Endothelial cell of umbilical vein (primary cell): Measurements from ENCODE around the gene PPP1R16B. TPM values are rescaled to one million over a fixed set of nuclear protein-coding genes. Genes with fewer than 3 reads are reported as not detected.

Experiments
- BruUV-seq: library from RNA; stranded (reverse); fragments of 400-500 nt; replicated peaks from 2 replicates; lab custom pipeline; 2021; lab: Mats Ljungman, UMichigan
- CTCF ChIA-PET: fragments of 300-600, 350-600 bp; sonication (Branson Sonifier 250); formaldehyde crosslinking; loops from one replicate; lab custom pipeline; 2021; ENCODE audit warnings: antibody characterized with exemption, inconsistent platforms; lab: Charles Lee
- POLR2A ChIA-PET: fragments of 300-600, 350-600 bp; sonication (Branson Sonifier 250); formaldehyde crosslinking; loops from one replicate; lab custom pipeline; 2021; ENCODE audit warnings: antibody characterized with exemption, inconsistent platforms; lab: Charles Lee
- DNase-seq: peaks from one replicate; pipeline ENCODE4 v3.0.0-alpha.2; 2011; ENCODE audit warnings: low read depth, low spot score
- FAIRE-seq: peaks from 2 replicates; lab custom pipeline; 2011; peaks lifted over from hg19 to GRCh38; lab: Jason Lieb, UNC
- H2AFZ ChIP-seq: 2 replicates; pipeline ENCODE4 v1.6.0; 2012; ENCODE audit warnings: low read depth, low read length, control low read depth, inconsistent platforms
- H3K27ac ChIP-seq: 2 replicates; pipeline ENCODE4 v1.5.1; 2011; ENCODE audit warnings: low read depth, mild to moderate bottlenecking, control low read depth, low read length, moderate library complexity; ENCODE audit not compliant: insufficient read depth
- H3K27me3 ChIP-seq, 2 experiments: 2 replicates each; pipeline versions ENCODE4 v1.6.0 to v1.6.1; 2011; ENCODE audit warnings: low read length in 2 of 2, mixed read lengths in 1 of 2; ENCODE audit not compliant: control insufficient read depth in 2 of 2, insufficient read depth in 2 of 2
- H3K36me3 ChIP-seq, 2 experiments: 2 replicates in 1 of 2; 3 replicates in 1 of 2; pipeline ENCODE4 v1.5.1; 2011; ENCODE audit warnings: low read length in 2 of 2, mild to moderate bottlenecking in 1 of 2, moderate library complexity in 1 of 2; ENCODE audit not compliant: control insufficient read depth in 2 of 2, insufficient read depth in 2 of 2; ENCODE audit errors: extremely low read depth in 1 of 2
- H3K4me1 ChIP-seq: 3 replicates; pipeline ENCODE4 v1.5.1; 2011; ENCODE audit warnings: mild to moderate bottlenecking, low read length; ENCODE audit not compliant: control insufficient read depth, insufficient read depth; ENCODE audit errors: extremely low read depth
- H3K4me2 ChIP-seq: 2 replicates; pipeline ENCODE4 v1.6.1; 2011; ENCODE audit warnings: low read length, control low read depth, mixed read lengths; ENCODE audit not compliant: insufficient read depth
- H3K4me3 ChIP-seq, 3 experiments: fragments of 200-600 bp in 1 of 3; sonication (generic), shearing (Covaris generic) in 1 of 3; replicated peaks in 1 of 3; 2 replicates each; pipeline ENCODE4 v1.5.1; 2011 to 2016; ENCODE audit warnings: control low read depth in 3 of 3, low read length in 3 of 3, mild to moderate bottlenecking in 2 of 3, inconsistent platforms in 1 of 3, low read depth in 1 of 3, moderate library complexity in 1 of 3; ENCODE audit not compliant: insufficient read depth in 1 of 3
- H3K79me2 ChIP-seq: 2 replicates; pipeline ENCODE4 v1.6.0; 2012; ENCODE audit warnings: low read length, inconsistent platforms; ENCODE audit not compliant: control insufficient read depth, insufficient read depth
- H3K9ac ChIP-seq: replicated peaks from 2 replicates; pipeline ENCODE3; 2011; ENCODE audit warnings: low read length, control low read depth; ENCODE audit not compliant: insufficient read depth; ENCODE audit errors: extremely low read depth
- H3K9me1 ChIP-seq: replicated peaks from 3 replicates; pipeline ENCODE4 v1.6.0; 2011; ENCODE audit warnings: mild to moderate bottlenecking, low read length; ENCODE audit not compliant: control insufficient read depth, insufficient read depth; ENCODE audit errors: extremely low read depth
- H3K9me3 ChIP-seq: replicated peaks from 2 replicates; pipeline ENCODE4 v1.5.1; 2012; ENCODE audit warnings: low read length, inconsistent platforms; ENCODE audit not compliant: control insufficient read depth, insufficient read depth
- H4K20me1 ChIP-seq: replicated peaks from 2 replicates; pipeline ENCODE3; 2011; ENCODE audit warnings: mild to moderate bottlenecking, low read length; ENCODE audit not compliant: control insufficient read depth, insufficient read depth; ENCODE audit errors: extremely low read depth
- FOS ChIP-seq: IDR thresholded peaks from 2 replicates; pipeline ENCODE4 v1.6.1; 2011; ENCODE audit warnings: mild to moderate bottlenecking, low read length, moderate library complexity, borderline replicate concordance; ENCODE audit not compliant: insufficient read depth
- GATA2 ChIP-seq: IDR thresholded peaks from 2 replicates; pipeline ENCODE4 v1.7.0; 2011; ENCODE audit warnings: low read depth, mild to moderate bottlenecking, moderate library complexity, mixed read lengths, low read length; ENCODE audit not compliant: insufficient read length, insufficient read depth
- JUN ChIP-seq: IDR thresholded peaks from 2 replicates; pipeline ENCODE4 v1.6.1; 2011; ENCODE audit warnings: borderline replicate concordance, low read depth; ENCODE audit not compliant: insufficient read length, insufficient read depth
- MYC ChIP-seq: IDR thresholded peaks from one replicate; pipeline ENCODE4 v1.6.1; 2011; ENCODE audit warnings: mild to moderate bottlenecking, low read depth, low read length
- POLR2A ChIP-seq: IDR thresholded peaks from 2 replicates; pipeline ENCODE4 v1.6.1; 2012; ENCODE audit warnings: low read depth, mild to moderate bottlenecking, control low read depth, low read length
- dilution Hi-C: fragments of 300-500 bp; cut with MboI; formaldehyde crosslinking; loops from one replicate; pipeline ENCODE4 v1.15.0; 2019; ENCODE audit warnings: low sequenced_read_pairs; ENCODE audit not compliant: extremely low pct_ligation_motif_present
- intact Hi-C: fragments of 100-400 bp; cut with micrococcal nuclease; formaldehyde crosslinking; loops from one replicate; pipeline ENCODE4 v1.10.0; 2022
- polyA plus RNA-seq, 4 experiments: library from polyadenylated mRNA; depleted of rRNA in 3 of 4; stranded (reverse) in 3 of 4; unstranded in 1 of 4; fragments of >200 nt; gene quantifications; 2 replicates each; pipeline versions ENCODE4 v1.2.1 to v1.2.3, GENCODE V29; 2011 to 2012; ENCODE audit warnings: missing spikeins in 1 of 4
- total RNA-seq: library from RNA; stranded (reverse); gene quantifications from 2 replicates; pipeline ENCODE4 v1.2.3, GENCODE V29; 2021

PPP1R16B gene
- total and polyA plus RNA-seq, 2 donors (not counting 3 experiments of a cell fraction or from before 2014, with no cell fraction given) = 34.7 to 68.1 TPM

- H3K9me3 ChIP-seq = no peaks in the 10 kb centered on the region
- POLR2A ChIA-PET = no interaction called here
These were observed 89.8 kb downstream of the PPP1R16B start for GRCh38 chr20:38895098-38895949.

GRCh38 chr20:38896009-38896594 lies 90.6 kb downstream of the PPP1R16B start:
- ChIA-PET POLR2A (no interaction called here), CTCF (interaction anchor here (1.2 to 1.8 kb wide), 3 partner anchors 33 to 247 kb away, joined by 3 to 7 read pairs (median 6); no protein-coding TSS in a partner anchor)
- no peaks in the 10 kb centered on the region for H3K27me3 ChIP-seq
- dilution Hi-C loops (no loop called here), intact Hi-C loops (no loop called here)
- TF ChIP-seq GATA2 (no peak), MYC (no peak), JUN (no peak), POLR2A (no peak)
- peaks cover 0 to 18% of the 10 kb centered on the region in 2 experiments for H3K36me3 ChIP-seq
- H3K79me2 ChIP-seq = no peaks in the 10 kb centered on the region
- no TSS peak for BruUV-seq
- H3K4me2 ChIP-seq = no peak overlapping the region
- H3K9me1 ChIP-seq = no peaks in the 10 kb centered on the region
- peaks cover 5% of the 10 kb centered on the region for H3K4me1 ChIP-seq
- no peak overlapping the region for H3K27ac ChIP-seq
- no peak overlapping the region for H2AFZ ChIP-seq
- no peak overlapping the region for H3K4me3 ChIP-seq
- H3K9ac ChIP-seq = no peak overlapping the region
- FAIRE-seq = no peak
- no peak for DNase-seq
- H3K9me3 ChIP-seq = no peaks in the 10 kb centered on the region
- H4K20me1 ChIP-seq = no peaks in the 10 kb centered on the region

More at GRCh38 chr20:38895098-38895949, 89.8 kb downstream of the PPP1R16B start:
- Histone ChIP-seq H3K79me2 (no peaks in the 10 kb centered on the region), H2AFZ (no peak overlapping the region), H3K4me1 (peaks cover 5% of the 10 kb centered on the region), H3K4me2 (no peak overlapping the region), H3K27ac (no peak overlapping the region), H3K36me3 (peaks cover 0 to 18% of the 10 kb centered on the region in 2 experiments), H3K4me3 (no peak overlapping the region), H3K9ac (no peak overlapping the region), H3K9me1 (no peaks in the 10 kb centered on the region), H3K27me3 (no peaks in the 10 kb centered on the region), H4K20me1 (no peaks in the 10 kb centered on the region)
- TF ChIP-seq FOS = no peak
- no peak for DNase-seq
- CTCF ChIA-PET = interaction anchor here (0.9 to 1.8 kb wide), 6 partner anchors 20 to 246 kb away, joined by 3 to 7 read pairs (median 4); no protein-coding TSS in a partner anchor
- intact Hi-C loops = no loop called here
- no TSS peak for BruUV-seq
- no peak for FAIRE-seq
- dilution Hi-C loops = no loop called here
